Measurements from ENCODE around the gene KIFC3.

Gene KIFC3

DNA sequence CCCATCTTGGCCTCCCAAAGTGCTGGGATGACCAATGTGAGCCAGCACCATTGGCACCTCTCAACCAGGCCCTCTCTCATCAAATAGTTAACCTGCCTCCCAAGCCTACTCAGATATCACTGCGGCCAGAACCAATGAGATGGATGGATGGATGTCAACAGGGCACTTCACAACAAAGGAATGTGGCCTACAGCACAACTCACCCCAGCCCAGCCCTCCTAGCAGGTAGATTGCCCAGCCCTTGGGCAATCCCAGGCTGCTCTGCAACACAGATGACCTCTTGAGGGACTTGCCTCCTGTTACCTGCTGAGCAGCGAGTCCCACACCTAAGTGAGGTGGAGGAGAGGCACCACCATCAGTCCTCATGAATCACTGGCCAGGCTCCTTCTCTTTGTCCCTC, 22.6 kb upstream of the KIFC3 start:
- Histone ChIP-seq H3K4me3 (ENCODE audit: extremely low read depth, insufficient read depth, low read length, poor library complexity, severe bottlenecking) (no peak overlapping the region), H3K27ac (ENCODE audit: low read depth, low read length, severe bottlenecking) (no peak overlapping the region), H3K4me1 (ENCODE audit: control insufficient read depth, insufficient read depth, low read length, poor library complexity, severe bottlenecking) (peaks cover 6% of the 10 kb centered on the region), H3K36me3 (ENCODE audit: control insufficient read depth, insufficient read depth, low read length) (no peaks in the 10 kb centered on the region), H3K9me3 (ENCODE audit: control insufficient read depth, low read length) (no peaks in the 10 kb centered on the region)
- WGBS, 2 experiments (ENCODE audit: insufficient coverage in 2 of 2), result 80% methylated on average over 2 of the region's 2 CpGs; no CpG with 5 or more reads in 1 of the 2 experiments

DNA sequence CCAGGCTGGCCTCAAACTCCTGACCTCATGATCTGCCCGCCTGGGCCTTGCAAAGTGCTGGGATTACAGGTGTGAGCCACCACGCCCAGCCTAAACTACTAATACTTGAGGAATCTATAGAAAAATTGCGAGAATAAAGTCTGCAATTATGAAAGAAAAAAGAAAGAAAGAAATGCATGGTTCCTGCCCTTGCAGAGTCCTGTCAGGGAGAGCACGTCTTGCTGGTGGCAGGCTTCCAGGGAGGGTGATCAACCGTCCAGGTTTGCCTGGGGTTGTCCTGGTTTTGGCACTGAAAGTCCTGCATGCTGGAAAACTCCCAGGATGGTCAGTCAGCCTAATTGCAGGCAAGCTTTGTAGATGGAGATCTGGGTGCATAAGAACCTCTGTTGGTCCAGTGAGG, 21.5 kb upstream of the KIFC3 start:
- 71 to 100% methylated on average over 3 to 4 of the region's 5 CpGs for WGBS, 2 experiments (ENCODE audit: insufficient coverage in 2 of 2)
- Histone ChIP-seq H3K4me3 (ENCODE audit: extremely low read depth, insufficient read depth, low read length, poor library complexity, severe bottlenecking) (no peak overlapping the region), H3K9me3 (ENCODE audit: control insufficient read depth, low read length) (no peaks in the 10 kb centered on the region), H3K4me1 (ENCODE audit: control insufficient read depth, insufficient read depth, low read length, poor library complexity, severe bottlenecking) (peaks cover 6% of the 10 kb centered on the region), H3K36me3 (ENCODE audit: control insufficient read depth, insufficient read depth, low read length) (no peaks in the 10 kb centered on the region), H3K27ac (ENCODE audit: low read depth, low read length, severe bottlenecking) (no peak overlapping the region)

DNA sequence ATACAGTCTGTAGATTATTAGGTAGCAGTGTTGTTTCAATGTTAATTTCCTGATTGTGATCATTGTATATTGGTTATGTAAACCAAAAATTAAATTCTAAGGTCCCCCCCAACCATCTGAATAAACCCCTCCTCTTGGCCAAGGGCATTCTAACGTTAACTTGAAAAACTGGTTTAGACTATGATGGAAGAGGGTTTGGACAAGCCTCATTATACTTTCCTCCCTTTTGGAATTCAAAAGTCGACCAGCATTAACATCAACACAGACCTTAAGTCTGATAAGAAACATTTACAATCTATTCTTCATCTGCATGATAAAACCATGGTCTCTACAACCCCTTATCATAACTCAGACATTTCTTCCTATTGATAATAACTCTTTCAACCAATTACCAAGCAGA, 20.6 kb upstream of the KIFC3 start:
- 75 to 82% methylated on average over 1 of the region's 2 CpGs for WGBS, 2 experiments (ENCODE audit: insufficient coverage in 2 of 2)
- Histone ChIP-seq H3K4me3 (ENCODE audit: extremely low read depth, insufficient read depth, low read length, poor library complexity, severe bottlenecking) (no peak overlapping the region), H3K4me1 (ENCODE audit: control insufficient read depth, insufficient read depth, low read length, poor library complexity, severe bottlenecking) (peaks cover 6% of the 10 kb centered on the region), H3K36me3 (ENCODE audit: control insufficient read depth, insufficient read depth, low read length) (no peaks in the 10 kb centered on the region), H3K27ac (ENCODE audit: low read depth, low read length, severe bottlenecking) (no peak overlapping the region), H3K9me3 (ENCODE audit: control insufficient read depth, low read length) (no peaks in the 10 kb centered on the region)

DNA sequence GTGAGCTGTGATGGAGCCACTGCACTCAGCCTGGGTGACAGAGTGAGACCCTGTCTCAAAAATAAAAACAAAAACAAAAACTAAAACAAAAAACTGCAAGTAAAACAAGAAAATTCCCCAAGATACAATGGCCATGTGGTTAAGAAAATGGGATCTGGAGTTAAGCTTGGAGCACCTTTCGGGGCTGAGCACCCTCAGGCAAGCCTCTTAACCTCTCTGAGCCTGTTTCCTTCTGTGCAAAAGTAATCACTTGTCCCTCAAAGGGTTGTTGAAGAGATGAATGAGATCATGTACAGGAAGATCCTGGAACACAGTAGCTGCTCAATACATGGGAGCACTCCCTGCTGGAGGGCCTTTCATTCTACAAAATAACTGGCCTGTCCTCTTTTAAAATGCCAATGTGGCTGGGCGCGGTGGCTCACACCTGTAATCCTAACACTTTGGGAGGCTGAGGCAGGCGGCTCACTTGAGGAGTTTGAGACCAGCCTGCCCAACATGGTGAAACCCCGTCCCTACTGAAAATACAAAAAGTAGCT, 19.8 kb upstream of the KIFC3 start:
- WGBS, 2 experiments (ENCODE audit: insufficient coverage in 2 of 2), result 79 to 84% methylated on average over 5 of the region's 5 CpGs
- no peak overlapping the region for H3K4me3 ChIP-seq (ENCODE audit: extremely low read depth, insufficient read depth, low read length, poor library complexity, severe bottlenecking)
- no peak overlapping the region for H3K27ac ChIP-seq (ENCODE audit: low read depth, low read length, severe bottlenecking)
- H3K36me3 ChIP-seq (ENCODE audit: control insufficient read depth, insufficient read depth, low read length), result no peaks in the 10 kb centered on the region
- no peaks in the 10 kb centered on the region for H3K9me3 ChIP-seq (ENCODE audit: control insufficient read depth, low read length)
- peaks cover 6% of the 10 kb centered on the region for H3K4me1 ChIP-seq (ENCODE audit: control insufficient read depth, insufficient read depth, low read length, poor library complexity, severe bottlenecking)

DNA sequence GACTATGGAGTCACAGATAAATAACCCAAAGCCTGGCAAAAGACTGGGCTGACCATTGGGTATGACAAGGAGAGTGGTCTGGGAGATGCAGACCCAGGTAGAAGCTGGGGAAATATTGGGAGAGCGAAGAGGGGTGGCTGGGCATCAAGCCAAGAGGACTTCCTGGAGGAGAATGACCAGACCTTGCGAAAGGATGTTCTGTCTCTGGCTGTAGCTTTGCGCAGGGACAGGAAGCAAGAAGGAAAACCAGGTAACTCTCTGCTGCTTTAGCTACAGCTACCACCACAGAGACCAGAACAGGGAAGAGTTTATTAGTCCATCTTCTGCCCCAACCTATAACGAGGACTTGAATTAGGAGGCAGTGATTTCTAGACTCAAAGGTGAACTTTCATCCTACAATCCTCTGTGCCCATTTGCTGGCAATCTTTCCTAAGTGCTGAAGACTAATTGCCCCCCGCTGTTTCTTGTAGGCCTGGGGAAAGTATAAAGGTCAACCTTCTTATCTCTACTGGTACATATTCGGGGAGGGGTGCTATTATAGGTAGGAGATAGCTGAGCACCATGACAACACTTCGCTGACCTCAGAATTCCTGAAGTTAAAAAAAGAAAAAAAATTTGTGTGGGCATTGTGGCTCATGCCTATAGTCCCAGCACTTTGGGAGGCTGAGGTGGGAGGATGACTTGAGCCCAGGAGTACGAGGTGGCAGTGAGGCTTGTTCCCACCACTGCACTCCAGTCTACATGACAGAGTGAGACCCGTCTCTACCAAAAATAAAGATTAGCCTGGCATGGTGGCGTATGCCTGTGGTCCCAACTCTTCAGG, 19.1 kb upstream of the KIFC3 start:
- H3K36me3 ChIP-seq (ENCODE audit: control insufficient read depth, insufficient read depth, low read length), result no peaks in the 10 kb centered on the region
- no peak overlapping the region for H3K27ac ChIP-seq (ENCODE audit: low read depth, low read length, severe bottlenecking)
- 71 to 80% methylated on average over 7 to 8 of the region's 10 CpGs for WGBS, 2 experiments (ENCODE audit: insufficient coverage in 2 of 2)

DNA sequence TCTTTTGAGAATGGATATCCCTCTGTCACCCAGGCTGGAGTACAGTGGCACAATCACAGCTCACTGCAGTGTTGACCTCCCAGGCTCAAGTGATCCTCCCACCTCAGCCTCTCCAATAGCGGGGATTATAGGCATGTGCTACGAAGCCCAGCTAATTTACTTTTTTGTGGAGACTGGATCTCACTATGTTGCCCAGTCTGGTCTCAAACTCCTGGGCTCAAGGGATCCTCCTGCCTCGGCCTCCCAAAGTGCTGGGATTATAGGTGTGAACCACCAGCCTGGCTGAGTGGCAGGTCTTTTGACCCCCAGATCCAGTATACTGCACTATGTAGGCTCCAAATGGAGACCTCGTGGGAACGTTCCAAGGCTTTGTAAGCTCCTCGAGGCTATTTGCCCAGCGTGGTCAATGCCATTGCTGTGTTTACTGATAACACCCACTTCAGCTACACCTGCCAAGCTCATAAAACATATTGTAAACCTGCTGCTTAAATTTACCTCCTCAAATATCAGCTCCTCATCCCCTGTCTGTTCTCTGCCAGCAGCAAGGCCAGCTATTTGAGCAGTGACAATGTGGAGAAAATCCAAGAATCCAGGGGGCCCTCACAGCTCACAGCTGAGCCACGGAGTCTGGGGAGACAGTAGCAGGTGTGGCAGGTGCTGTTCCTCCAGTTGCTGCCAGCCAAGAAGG, 16.2 kb upstream of the KIFC3 start:
- Histone ChIP-seq H3K4me1 (ENCODE audit: control insufficient read depth, insufficient read depth, low read length, poor library complexity, severe bottlenecking) (peaks cover 13% of the 10 kb centered on the region), H3K9me3 (ENCODE audit: control insufficient read depth, low read length) (no peaks in the 10 kb centered on the region), H3K36me3 (ENCODE audit: control insufficient read depth, insufficient read depth, low read length) (no peaks in the 10 kb centered on the region), H3K4me3 (ENCODE audit: extremely low read depth, insufficient read depth, low read length, poor library complexity, severe bottlenecking) (no peak overlapping the region), H3K27ac (ENCODE audit: low read depth, low read length, severe bottlenecking) (no peak overlapping the region)
- 96 to 97% methylated on average over 8 of the region's 8 CpGs for WGBS, 2 experiments (ENCODE audit: insufficient coverage in 2 of 2)

More for the DNA sequence above, 19.1 kb upstream of the KIFC3 start:
- Histone ChIP-seq H3K4me1 (ENCODE audit: control insufficient read depth, insufficient read depth, low read length, poor library complexity, severe bottlenecking) (peaks cover 12% of the 10 kb centered on the region), H3K9me3 (ENCODE audit: control insufficient read depth, low read length) (no peaks in the 10 kb centered on the region), H3K4me3 (ENCODE audit: extremely low read depth, insufficient read depth, low read length, poor library complexity, severe bottlenecking) (no peak overlapping the region)

DNA sequence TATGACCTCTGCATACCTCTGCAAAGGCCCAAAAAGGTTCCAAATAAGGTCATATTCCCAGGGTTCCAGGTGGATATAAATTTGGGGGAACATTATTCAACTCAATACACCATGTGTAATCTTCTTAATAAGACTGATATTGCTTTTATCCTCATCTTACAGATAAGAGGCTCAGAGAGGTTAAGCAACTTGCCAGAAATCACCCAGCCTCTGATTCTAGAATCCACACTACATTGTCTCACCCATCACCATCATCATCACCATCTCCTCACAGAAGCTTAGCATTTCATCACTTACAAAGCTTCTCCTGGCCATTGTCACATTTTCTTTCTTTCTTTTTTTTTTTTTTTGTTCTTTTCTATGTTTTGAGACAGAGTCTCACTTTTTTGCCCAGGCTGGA, 15.4 kb upstream of the KIFC3 start:
- Histone ChIP-seq H3K4me3 (ENCODE audit: extremely low read depth, insufficient read depth, low read length, poor library complexity, severe bottlenecking) (no peak overlapping the region), H3K9me3 (ENCODE audit: control insufficient read depth, low read length) (no peaks in the 10 kb centered on the region), H3K4me1 (ENCODE audit: control insufficient read depth, insufficient read depth, low read length, poor library complexity, severe bottlenecking) (peaks cover 13% of the 10 kb centered on the region), H3K36me3 (ENCODE audit: control insufficient read depth, insufficient read depth, low read length) (no peaks in the 10 kb centered on the region), H3K27ac (ENCODE audit: low read depth, low read length, severe bottlenecking) (no peak overlapping the region)

DNA sequence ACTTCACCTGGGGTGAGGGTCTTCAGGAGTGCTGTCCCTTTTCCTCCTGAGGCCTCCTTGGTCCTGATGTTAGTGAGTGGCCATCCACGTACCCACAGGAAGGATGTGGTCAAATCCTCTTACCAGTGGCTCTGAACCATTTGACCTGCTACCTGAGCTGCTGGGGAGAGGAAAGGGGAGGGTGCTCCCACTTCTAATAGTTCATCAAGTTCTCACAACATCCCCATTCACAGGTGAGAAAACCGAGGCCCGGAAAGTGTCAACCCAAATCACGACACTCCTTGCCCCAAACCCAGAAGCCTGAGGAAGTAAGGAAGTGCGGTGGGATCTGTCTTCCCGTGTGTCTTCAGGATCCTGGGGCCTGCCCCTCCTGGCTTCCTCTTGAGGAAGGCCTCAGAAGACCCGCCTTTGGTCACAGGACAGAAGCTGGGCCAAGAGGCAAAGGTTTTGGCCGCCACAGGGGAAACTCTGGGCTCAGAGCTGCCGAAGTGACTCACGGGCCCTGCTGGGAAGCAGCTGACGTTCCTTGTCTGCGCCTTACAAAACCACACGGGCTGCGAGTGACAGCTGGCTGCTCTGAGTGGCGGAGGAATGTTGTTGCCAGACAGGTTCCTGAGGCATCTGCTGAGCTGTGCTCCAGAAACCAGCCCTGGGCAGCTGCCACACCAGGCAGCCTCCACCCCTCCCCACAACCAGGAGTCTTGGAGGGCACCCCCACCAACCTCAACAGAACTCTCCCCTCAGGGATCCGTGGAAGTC, 13.9 kb upstream of the KIFC3 start:
- Histone ChIP-seq H3K4me1 (ENCODE audit: control insufficient read depth, insufficient read depth, low read length, poor library complexity, severe bottlenecking) (peaks cover 17% of the 10 kb centered on the region), H3K27ac (ENCODE audit: low read depth, low read length, severe bottlenecking) (peak overlapping the region; percentile 62), H3K9me3 (ENCODE audit: control insufficient read depth, low read length) (no peaks in the 10 kb centered on the region), H3K4me3 (ENCODE audit: extremely low read depth, insufficient read depth, low read length, poor library complexity, severe bottlenecking) (no peak overlapping the region), H3K36me3 (ENCODE audit: control insufficient read depth, insufficient read depth, low read length) (no peaks in the 10 kb centered on the region)
- WGBS, 2 experiments (ENCODE audit: insufficient coverage in 2 of 2), result 26 to 36% methylated on average over 8 to 9 of the region's 16 CpGs

DNA sequence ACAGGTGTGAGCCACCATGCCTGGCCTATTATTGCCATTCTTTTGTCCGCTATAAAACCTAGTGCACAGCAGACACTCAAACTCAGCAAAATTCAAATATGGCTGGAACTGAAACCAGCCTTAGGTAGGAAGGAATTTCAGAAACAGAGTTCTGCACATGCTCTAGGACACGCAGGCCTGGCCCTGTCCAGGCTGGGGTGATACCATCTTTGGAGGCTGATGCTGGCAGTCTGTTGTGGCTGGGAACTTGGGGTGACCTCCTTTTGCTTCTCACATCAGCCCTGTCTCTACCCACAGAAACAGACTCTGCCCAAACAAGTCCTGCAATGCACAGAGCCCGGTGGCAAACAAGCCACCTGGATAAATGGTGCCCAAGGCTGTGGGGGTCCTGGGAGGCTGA, 12.6 kb upstream of the KIFC3 start:
- no peaks in the 10 kb centered on the region for H3K36me3 ChIP-seq (ENCODE audit: control insufficient read depth, insufficient read depth, low read length)
- peaks cover 24% of the 10 kb centered on the region for H3K4me1 ChIP-seq (ENCODE audit: control insufficient read depth, insufficient read depth, low read length, poor library complexity, severe bottlenecking)
- H3K9me3 ChIP-seq (ENCODE audit: control insufficient read depth, low read length), result no peaks in the 10 kb centered on the region
- H3K4me3 ChIP-seq (ENCODE audit: extremely low read depth, insufficient read depth, low read length, poor library complexity, severe bottlenecking), result no peak overlapping the region
- 88 to 100% methylated on average over 3 of the region's 3 CpGs for WGBS, 2 experiments (ENCODE audit: insufficient coverage in 2 of 2)
- no peak overlapping the region for H3K27ac ChIP-seq (ENCODE audit: low read depth, low read length, severe bottlenecking)

DNA sequence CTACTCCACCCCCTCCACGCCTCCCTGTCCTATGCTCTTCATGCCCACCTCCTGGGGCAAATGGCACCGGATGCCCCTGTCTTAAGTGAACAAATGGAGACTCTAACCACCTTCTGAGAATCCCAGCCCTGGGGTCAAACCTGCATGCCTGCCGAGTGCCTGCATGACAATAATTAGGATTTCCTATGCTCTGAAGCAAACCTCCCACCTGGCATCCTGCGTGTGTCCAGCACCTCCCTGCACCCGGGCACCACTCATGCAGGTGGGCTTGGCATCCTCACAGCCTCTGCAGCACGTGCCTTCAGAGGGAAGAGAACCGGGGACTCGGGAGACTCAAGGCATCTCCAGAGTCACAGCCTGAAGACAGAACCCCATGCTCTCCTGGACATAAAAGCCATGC, 11.2 kb upstream of the KIFC3 start:
- H3K4me1 ChIP-seq (ENCODE audit: control insufficient read depth, insufficient read depth, low read length, poor library complexity, severe bottlenecking), result peaks cover 38% of the 10 kb centered on the region
- no peaks in the 10 kb centered on the region for H3K36me3 ChIP-seq (ENCODE audit: control insufficient read depth, insufficient read depth, low read length)
- H3K27ac ChIP-seq (ENCODE audit: low read depth, low read length, severe bottlenecking), result no peak overlapping the region
- WGBS, 2 experiments (ENCODE audit: insufficient coverage in 2 of 2), result 84 to 93% methylated on average over 6 to 7 of the region's 8 CpGs
- no peaks in the 10 kb centered on the region for H3K9me3 ChIP-seq (ENCODE audit: control insufficient read depth, low read length)
- H3K4me3 ChIP-seq (ENCODE audit: extremely low read depth, insufficient read depth, low read length, poor library complexity, severe bottlenecking), result no peak overlapping the region

Measured in mesodermal cell (in vitro differentiated cells).